A549 (cell line): Measurements from ENCODE around the gene TMEM190. TPM values are rescaled to one million over a fixed set of nuclear protein-coding genes. Genes with fewer than 3 reads are reported as not detected.

Experiments
- ATAC-seq, 2 experiments: fragments of 200-7000 bp in 1 of 2; fragments of >200 bp in 1 of 2; cut with Nextera tagmentation in 1 of 2; cut with Tn5 transposase in 1 of 2; 3 replicates each; pipeline versions ENCODE4 v1.8.0 to v1.9.1; 2018 to 2020; ENCODE audit warnings: mild to moderate bottlenecking in 1 of 2, moderate library complexity in 1 of 2
- CTCF ChIA-PET: fragments of 300-600 bp; sonication (Branson Sonifier 250); formaldehyde crosslinking; extraction: SDS; loops from one replicate; lab custom pipeline; 2021; ENCODE audit warnings: antibody characterized with exemption, inconsistent platforms; lab: Yijun Ruan, JAX
- POLR2A ChIA-PET: fragments of 350-600 bp; formaldehyde crosslinking; extraction: SDS; loops from one replicate; lab custom pipeline; 2021; ENCODE audit warnings: antibody characterized with exemption, inconsistent platforms; lab: Yijun Ruan, JAX
- DNase-seq, 2 experiments: peaks; one replicate each; pipeline versions ENCODE4 v3.0.0 to v3.0.0-alpha.2; 2011 to 2016; ENCODE audit warnings: low read depth in 1 of 2, low spot score in 1 of 2
- FAIRE-seq: peaks from 2 replicates; lab custom pipeline; 2011; peaks lifted over from hg19 to GRCh38; lab: Jason Lieb, UNC
- H3K27ac ChIP-seq, 2 experiments: fragments of >200 bp; sonication (Bioruptor Twin); formaldehyde crosslinking; 3 replicates each; pipeline ENCODE4 v1.5.1; 2016 to 2017
- H3K4me1 ChIP-seq: fragments of >200 bp; sonication (Bioruptor Twin); formaldehyde crosslinking; 3 replicates; pipeline ENCODE4 v1.6.1; 2016
- H3K4me2 ChIP-seq: fragments of >200 bp; sonication (Bioruptor Twin); formaldehyde crosslinking; 3 replicates; pipeline ENCODE4 v1.6.1; 2016
- H3K4me3 ChIP-seq: fragments of >200 bp; sonication (Bioruptor Twin); formaldehyde crosslinking; 3 replicates; pipeline ENCODE4 v1.5.1; 2016
- H3K9me3 ChIP-seq: fragments of >200 bp; sonication (Bioruptor Twin); formaldehyde crosslinking; 3 replicates; pipeline ENCODE4 v1.6.1; 2016
- BCL3 ChIP-seq: fragments of >200 bp; sonication (Bioruptor Twin); formaldehyde crosslinking; IDR thresholded peaks from 3 replicates; pipeline ENCODE4 v1.6.1; 2016
- BHLHE40 ChIP-seq: IDR thresholded peaks from 2 replicates; pipeline ENCODE4 v1.6.1; 2012; ENCODE audit warnings: low read depth, low read length, inconsistent platforms
- CHD4 ChIP-seq: fragments of 200-600 bp; sonication (generic); IDR thresholded peaks from 2 replicates; pipeline ENCODE4 v1.6.1; 2016; ENCODE audit warnings: antibody characterized with exemption, mild to moderate bottlenecking, borderline replicate concordance
- E2F6 ChIP-seq: IDR thresholded peaks from 2 replicates; pipeline ENCODE4 v1.6.1; 2012; ENCODE audit warnings: low read depth, borderline replicate concordance
- EHMT2 ChIP-seq: fragments of 200-600 bp; sonication (generic); IDR thresholded peaks from 2 replicates; pipeline ENCODE4 v1.6.1; 2016; ENCODE audit warnings: antibody characterized with exemption, low read depth, mild to moderate bottlenecking, moderate library complexity
- ESRRA ChIP-seq: fragments of 150-350 bp; IDR thresholded peaks from 2 replicates; pipeline ENCODE4 v1.6.1; 2014; ENCODE audit warnings: mild to moderate bottlenecking, low read length, borderline replicate concordance
- FOXS1 ChIP-seq: fragments of 250-450 bp; sonication (Bioruptor Pico); IDR thresholded peaks from 2 replicates; pipeline ENCODE4 v1.5.0; 2020; ENCODE audit warnings: mild to moderate bottlenecking, moderate library complexity
- HDAC2 ChIP-seq: fragments of 200-600 bp; sonication (generic); IDR thresholded peaks from 2 replicates; pipeline ENCODE4 v1.6.1; 2016
- HEYL ChIP-seq: fragments of 250-450 bp; sonication (Bioruptor Pico); IDR thresholded peaks from 2 replicates; pipeline ENCODE4 v1.8.0; 2021; ENCODE audit warnings: mild to moderate bottlenecking, moderate library complexity
- JUNB ChIP-seq: fragments of >200 bp; sonication (Bioruptor Twin); formaldehyde crosslinking; IDR thresholded peaks from 2 replicates; pipeline ENCODE4 v1.6.1; 2016
- NR3C1 ChIP-seq: fragments of >200 bp; sonication (Bioruptor Twin); formaldehyde crosslinking; IDR thresholded peaks from 3 replicates; pipeline ENCODE4 v1.6.1; 2017
- RAD21 ChIP-seq, 2 experiments: fragments of >200 bp in 1 of 2; sonication (Bioruptor Twin) in 1 of 2; formaldehyde crosslinking in 1 of 2; IDR thresholded peaks in 1 of 2; conservative IDR thresholded peaks in 1 of 2; 2 replicates in 1 of 2; 3 replicates in 1 of 2; pipeline ENCODE4 v1.6.1; 2012 to 2018; ENCODE audit warnings: inconsistent platforms in 1 of 2
- REST ChIP-seq: fragments of 200-600 bp; sonication (generic); IDR thresholded peaks from 2 replicates; pipeline ENCODE4 v1.6.1; 2016; ENCODE audit warnings: antibody characterized with exemption, mild to moderate bottlenecking, moderate library complexity
- RNF2 ChIP-seq: fragments of 200-600 bp; sonication (generic); IDR thresholded peaks from 2 replicates; pipeline ENCODE4 v1.6.1; 2016; ENCODE audit warnings: low read depth, mild to moderate bottlenecking, antibody characterized with exemption, moderate library complexity, borderline replicate concordance
- TFCP2L1 ChIP-seq: fragments of 250-450 bp; sonication (Bioruptor Pico); IDR thresholded peaks from 2 replicates; pipeline ENCODE4 v1.5.0; 2021; ENCODE audit warnings: mild to moderate bottlenecking
- WGBS: methylation state at CpG from one replicate; pipeline ENCODE4 v1.1.6; 2017; ENCODE audit errors: missing lambda C conversion rate; 5-methylcytosine and 5-hydroxymethylcytosine counted together
- polyA plus RNA-seq, 4 experiments: library from polyadenylated mRNA; depleted of rRNA in 3 of 4; stranded (reverse); fragments of >200 nt; fragmentation: RNase III in 1 of 4; extraction: RNeasy Plus Mini Kit Qiagen cat#74134 plus additional on column Dnase treatment in 1 of 4; gene quantifications; 2 replicates in 3 of 4; 3 replicates in 1 of 4; pipeline ENCODE4 v1.2.3, GENCODE V29; 2011 to 2017

The TMEM190 gene
- polyA plus RNA-seq, 2 of the 4 experiments (the other 2 are of a cell fraction): 0.58 to 1.7 TPM

- TF ChIP-seq REST (no peak), FOXS1 (CRISPR knock-in tag) (no peak), ESRRA (no peak), E2F6 (0 out of 2 replicates have a peak, but pooled peaks have one; percentile 42), NR3C1 (no peak)
These were observed 22.6 kb upstream of the TMEM190 start (continued) for GRCh38 chr19:55353803-55354697.

GRCh38 chr19:55354698-55355212 lies 21.9 kb upstream of the TMEM190 start, which contains the start of gene COX6B2:
Gene COX6B2 (minus strand): TSS chr19:55354719. CDS start chr19:55354521, 198 bp downstream.
- Histone ChIP-seq H3K4me3 (peak within 1 kb of the TSS; percentile 50), H3K4me1 (peaks cover 12% of the 10 kb centered on the region), H3K27ac (peak within 1 kb of the TSS; percentile 62 to 84), H3K4me2 (peak within 1 kb of the TSS; percentile 82), H3K9me3 (no peaks in the 10 kb centered on the region)
- FAIRE-seq (no peak), DNase-seq (no peak), ATAC-seq (no peak; a peak in 1 of 6 replicates)
- ChIA-PET CTCF (interaction anchor here (1.1 to 14.8 kb wide), 5 partner anchors 16 to 151 kb away, joined by 3 to 105 read pairs (median 5); partner anchors contain the start of gene KMT5C), POLR2A (interaction anchor here (1.3 kb wide), 1 partner anchor 15 kb away, joined by 3 read pairs; the partner anchor contains the start of gene KMT5C)
- TF ChIP-seq BHLHE40 (no peak), JUNB (no peak), BCL3 (no peak), HEYL (no peak), NR3C1 (no peak), FOXS1 (CRISPR knock-in tag) (no peak), HDAC2 (no peak), CHD4 (no peak), TFCP2L1 (no peak), EHMT2 (no peak), REST (no peak), RAD21 (conservative IDR thresholded peaks at IDR 0.05 in 1 of 2, IDR thresholded peaks at IDR 0.05 in 1 of 2) (no peak), RNF2 (no peak)
- 21% methylated on average over 16 of the region's 43 CpGs for WGBS
